ENCODE results near the gene PRKCZ. TPM values are rescaled to one million over a fixed set of nuclear protein-coding genes. Genes with fewer than 3 reads are reported as not detected.
A peak's percentile ranks its signal among the peaks of the same experiment; 100 is the strongest.
"Not testable (repeated sequence)": the region's sequence is repeated elsewhere in the genome, so short reads cannot be mapped to it uniquely, and the experiment has no call there.

Gene PRKCZ
- total and polyA plus RNA-seq, 4 experiments from 2014 or later, result 13.5 to 40.7 (median 23.0) TPM

DNA sequence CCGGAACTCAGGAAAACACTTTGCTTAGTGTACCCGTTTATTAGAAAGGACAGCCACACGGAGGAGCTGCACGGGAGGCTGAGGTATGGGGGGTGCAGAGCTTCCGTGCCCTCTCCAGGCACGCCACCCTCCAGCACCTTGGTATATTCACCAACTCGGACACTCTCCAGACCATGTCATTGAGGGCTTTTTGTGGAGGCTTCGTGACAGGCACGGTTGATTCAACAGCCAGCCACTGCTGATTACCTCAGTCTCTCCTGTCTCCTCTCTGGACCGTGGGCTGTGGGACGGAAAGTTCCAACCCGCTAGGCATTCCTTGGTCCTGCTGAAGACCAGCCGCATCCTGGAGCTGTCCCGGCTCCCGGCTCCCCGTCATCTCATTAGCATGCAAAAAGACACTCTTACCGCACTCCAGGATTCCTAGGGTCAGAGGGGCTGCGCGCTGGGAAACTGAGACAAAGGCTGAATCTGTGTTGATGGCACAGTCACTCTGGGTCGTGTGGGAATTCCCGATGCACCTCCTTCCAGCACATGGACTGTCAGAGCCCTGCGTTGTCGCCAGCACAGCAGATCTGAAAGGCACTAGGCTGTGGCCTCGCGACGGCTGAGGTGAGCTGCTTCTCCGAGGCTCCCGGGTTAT is 65.6 kb downstream of the PRKCZ start:
- ChIA-PET CTCF (ENCODE audit: partially characterized antibody) (interaction anchor here (0.6 to 2.1 kb wide), 4 partner anchors 24 to 86 kb away, joined by 3 to 11 read pairs (median 6); no protein-coding TSS in a partner anchor), POLR2A (ENCODE audit: partially characterized antibody) (interaction anchor here (0.8 kb wide), 1 partner anchor 11 kb away, joined by 3 read pairs; no protein-coding TSS in a partner anchor)
- H3K9me3 Mint-ChIP-seq, result peaks cover 0 to 2% (median 0%) of the 10 kb centered on the region in 8 donors
- H3K4me3 ChIP-seq (ENCODE audit: low read length in 2 of 2), result no peak overlapping the region
- no peaks in the 10 kb centered on the region for H3K9me3 ChIP-seq (ENCODE audit: control insufficient read depth in 1 of 2, low read length in 2 of 2)
- H3K36me3 Mint-ChIP-seq, result peaks cover 0 to 5% of the 10 kb centered on the region in 2 donors
- DNase-seq, result no peak
- no peak overlapping the region for H3K27ac ChIP-seq (ENCODE audit: low read depth, low read length)
- H3K27me3 Mint-ChIP-seq, result no peaks in the 10 kb centered on the region
- peaks cover 5 to 17% (median 9%) of the 10 kb centered on the region in 4 donors for H3K4me1 Mint-ChIP-seq
- H3K36me3 ChIP-seq (ENCODE audit: insufficient read depth, low read length), result no peaks in the 10 kb centered on the region
- peak overlapping the region in 2 of 7 donors; percentile 3 to 38 for H3K27ac Mint-ChIP-seq
- H3K4me3 Mint-ChIP-seq, result peak overlapping the region in 1 of 8 donors; percentile 59
- intact Hi-C loops (cut with micrococcal nuclease), result no loop called here
- H3K4me1 ChIP-seq (ENCODE audit: insufficient read depth, low read length), result no peaks in the 10 kb centered on the region
- H3K27me3 ChIP-seq (ENCODE audit: insufficient read depth, low read length), result no peaks in the 10 kb centered on the region

DNA sequence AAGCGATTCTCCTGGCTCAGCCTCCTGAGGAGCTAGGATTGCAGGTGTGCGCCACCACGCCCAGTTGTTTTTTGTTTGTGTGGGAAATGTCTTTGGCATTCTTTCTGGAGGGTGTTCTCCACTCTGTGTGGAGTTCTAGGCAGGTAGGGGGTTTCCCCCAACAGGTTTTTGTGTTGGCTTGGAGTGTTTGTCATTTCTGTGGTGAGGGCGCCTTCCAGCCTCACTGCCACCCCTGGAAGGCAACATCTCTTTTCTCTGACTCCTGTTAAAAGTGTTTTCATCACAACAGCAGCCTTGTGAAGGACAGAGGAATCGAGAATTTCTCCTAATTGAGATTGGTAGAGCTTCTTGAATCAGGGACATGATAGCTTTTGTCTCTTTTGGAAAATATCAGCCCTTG is 69.7 kb downstream of the PRKCZ start:
- CTCF ChIA-PET (ENCODE audit: partially characterized antibody), result no interaction called here
- Mint-ChIP-seq H3K36me3 (peaks cover 0 to 5% of the 10 kb centered on the region in 2 donors), H3K27me3 (no peaks in the 10 kb centered on the region), H3K9me3 (peaks cover 0 to 2% (median 0%) of the 10 kb centered on the region in 8 donors), H3K4me3 (no peak overlapping the region), H3K4me1 (peaks cover 7 to 25% (median 13%) of the 10 kb centered on the region in 4 donors), H3K27ac (peak overlapping the region in 1 of 7 donors; percentile 77)
- H3K27me3 ChIP-seq (ENCODE audit: insufficient read depth, low read length), result no peaks in the 10 kb centered on the region
- no peaks in the 10 kb centered on the region for H3K9me3 ChIP-seq (ENCODE audit: control insufficient read depth in 1 of 2, low read length in 2 of 2)
- POLR2A ChIA-PET (ENCODE audit: partially characterized antibody), result no interaction called here
- no peak overlapping the region for H3K4me3 ChIP-seq (ENCODE audit: low read length in 2 of 2)
- H3K27ac ChIP-seq (ENCODE audit: low read depth, low read length), result no peak overlapping the region
- no peaks in the 10 kb centered on the region for H3K4me1 ChIP-seq (ENCODE audit: insufficient read depth, low read length)
- intact Hi-C loops (cut with micrococcal nuclease), result no loop called here
- no peak for DNase-seq
- no peaks in the 10 kb centered on the region for H3K36me3 ChIP-seq (ENCODE audit: insufficient read depth, low read length)

DNA sequence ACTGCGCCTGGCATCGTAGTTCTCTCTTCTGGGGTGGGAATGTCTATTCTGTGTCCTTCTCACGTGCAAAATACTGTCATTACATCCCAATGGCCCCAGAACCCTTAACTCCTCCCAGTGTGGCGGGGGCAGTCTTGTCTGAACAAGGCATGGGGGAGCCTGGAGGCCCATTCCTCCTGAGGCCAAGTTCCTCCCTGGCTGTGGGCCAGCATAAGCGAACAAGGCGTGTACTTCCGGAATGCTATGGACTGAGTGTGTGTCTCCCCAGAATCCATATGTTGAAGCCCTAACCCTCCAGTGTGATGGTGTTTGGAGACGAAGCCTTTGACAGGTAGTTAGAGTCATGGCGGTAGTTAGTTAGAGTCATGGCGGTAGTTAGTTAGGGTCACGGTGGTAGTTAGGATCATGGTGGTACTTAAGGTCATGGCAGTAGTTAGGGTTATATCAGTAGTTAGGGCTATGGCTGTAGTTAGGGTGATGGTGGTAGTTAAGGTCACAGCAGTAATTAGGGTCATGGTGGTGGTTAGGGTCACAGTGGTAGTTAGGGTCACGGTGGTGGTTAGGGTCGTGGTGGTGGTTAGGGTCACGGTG is 71.0 kb downstream of the PRKCZ start:
- H3K27me3 ChIP-seq (ENCODE audit: insufficient read depth, low read length), result no peaks in the 10 kb centered on the region
- H3K9me3 ChIP-seq (ENCODE audit: control insufficient read depth in 1 of 2, low read length in 2 of 2), result no peaks in the 10 kb centered on the region
- H3K9me3 Mint-ChIP-seq, result peaks cover 0 to 2% (median 0%) of the 10 kb centered on the region in 8 donors
- intact Hi-C loops (cut with micrococcal nuclease), result no loop called here
- no peaks in the 10 kb centered on the region for H3K27me3 Mint-ChIP-seq
- CTCF ChIA-PET (ENCODE audit: partially characterized antibody), result no interaction called here
- H3K36me3 ChIP-seq (ENCODE audit: insufficient read depth, low read length), result no peaks in the 10 kb centered on the region
- peaks cover 5% of the 10 kb centered on the region for H3K4me1 ChIP-seq (ENCODE audit: insufficient read depth, low read length)
- POLR2A ChIA-PET (ENCODE audit: partially characterized antibody), result no interaction called here
- H3K4me1 Mint-ChIP-seq, result peaks cover 4 to 25% (median 9%) of the 10 kb centered on the region in 4 donors
- H3K4me3 Mint-ChIP-seq, result peak overlapping the region in 1 of 8 donors; percentile 8
- peak overlapping the region in 2 of 7 donors; percentile 66 to 75 for H3K27ac Mint-ChIP-seq
- no peak overlapping the region for H3K4me3 ChIP-seq (ENCODE audit: low read length in 2 of 2)
- H3K27ac ChIP-seq (ENCODE audit: low read depth, low read length), result no peak overlapping the region
- H3K36me3 Mint-ChIP-seq, result peaks cover 0 to 5% of the 10 kb centered on the region in 2 donors
- no peak for DNase-seq

DNA sequence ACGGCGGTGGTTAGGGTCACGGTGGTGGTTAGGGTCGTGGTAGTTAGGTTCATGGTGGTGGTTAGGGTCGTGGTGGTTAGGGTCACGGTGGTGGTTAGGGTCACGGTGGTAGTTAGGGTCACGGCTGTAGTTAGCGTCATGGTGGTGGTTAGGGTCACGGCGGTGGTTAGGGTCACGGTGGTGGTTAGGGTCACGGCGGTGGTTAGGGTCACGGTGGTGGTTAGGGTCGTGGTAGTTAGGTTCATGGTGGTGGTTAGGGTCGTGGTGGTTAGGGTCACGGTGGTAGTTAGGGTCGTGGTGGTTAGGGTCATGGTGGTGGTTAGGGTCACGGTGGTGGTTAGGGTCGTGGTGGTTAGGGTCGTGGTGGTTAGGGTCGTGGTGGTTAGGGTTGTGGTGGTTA is 71.6 kb downstream of the PRKCZ start:
- POLR2A ChIA-PET (ENCODE audit: partially characterized antibody); H3K27me3 Mint-ChIP-seq; DNase-seq; H3K4me3 Mint-ChIP-seq; H3K27me3 ChIP-seq (ENCODE audit: insufficient read depth, low read length); H3K4me3 ChIP-seq (ENCODE audit: low read length in 2 of 2); CTCF ChIA-PET (ENCODE audit: partially characterized antibody); intact Hi-C loops (cut with micrococcal nuclease); H3K9me3 Mint-ChIP-seq; H3K27ac ChIP-seq (ENCODE audit: low read depth, low read length); H3K36me3 ChIP-seq (ENCODE audit: insufficient read depth, low read length); H3K9me3 ChIP-seq (ENCODE audit: control insufficient read depth in 1 of 2, low read length in 2 of 2); H3K36me3 Mint-ChIP-seq: not testable (repeated sequence)
- peaks cover 11% of the 10 kb centered on the region for H3K4me1 ChIP-seq (ENCODE audit: insufficient read depth, low read length)
- Mint-ChIP-seq H3K27ac (peak overlapping the region in 1 of 7 donors; percentile 7), H3K4me1 (peaks cover 5 to 25% (median 11%) of the 10 kb centered on the region in 4 donors)

DNA sequence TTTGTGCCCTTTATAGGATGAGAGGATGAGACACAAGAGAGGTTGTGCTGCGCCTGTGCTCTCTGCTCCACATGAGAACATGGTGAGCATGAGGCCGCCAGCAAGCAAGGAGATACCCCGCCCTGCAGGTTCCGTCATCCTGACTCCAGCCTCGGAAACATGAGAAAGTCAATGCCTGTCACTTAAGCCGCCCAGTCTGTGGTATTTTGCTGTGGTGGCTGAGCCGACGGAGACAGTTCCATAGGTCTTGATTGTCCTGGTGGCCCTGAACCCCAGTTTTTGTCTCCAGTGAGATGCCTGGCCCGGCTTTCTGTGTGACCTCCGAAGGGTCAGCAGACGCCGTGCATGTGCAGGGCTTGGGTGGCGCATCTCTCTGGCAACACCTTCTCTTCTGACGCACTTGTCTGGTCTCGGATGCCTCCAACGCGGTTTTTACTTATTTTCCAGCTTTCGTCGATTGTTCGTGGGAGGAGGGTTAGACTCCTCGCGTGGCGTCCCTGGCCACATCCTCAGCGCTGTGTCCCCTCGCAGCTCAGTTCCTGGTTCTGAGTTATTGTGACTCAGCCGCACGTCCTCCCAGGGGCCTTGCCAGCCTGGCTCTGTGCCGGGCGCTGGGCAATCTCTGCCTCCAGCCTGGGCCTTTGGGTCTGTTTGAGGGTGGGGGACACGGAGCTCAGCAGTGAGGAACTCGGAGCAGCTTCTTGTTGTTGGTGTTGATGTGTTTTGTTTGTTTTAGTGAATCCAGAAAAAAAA is 74.4 kb downstream of the PRKCZ start:
- Histone ChIP-seq H3K9me3 (ENCODE audit: control insufficient read depth in 1 of 2, low read length in 2 of 2) (no peaks in the 10 kb centered on the region), H3K27ac (ENCODE audit: low read depth, low read length) (no peak overlapping the region), H3K4me1 (ENCODE audit: insufficient read depth, low read length) (peaks cover 17% of the 10 kb centered on the region), H3K36me3 (ENCODE audit: insufficient read depth, low read length) (no peaks in the 10 kb centered on the region), H3K27me3 (ENCODE audit: insufficient read depth, low read length) (no peaks in the 10 kb centered on the region), H3K4me3 (ENCODE audit: low read length in 2 of 2) (no peak overlapping the region)
- Mint-ChIP-seq H3K27ac (peak overlapping the region in 2 of 7 donors; percentile 24 to 62), H3K4me1 (peaks cover 8 to 34% (median 13%) of the 10 kb centered on the region in 4 donors), H3K27me3 (no peaks in the 10 kb centered on the region), H3K4me3 (peak overlapping the region in 1 of 8 donors; percentile 25), H3K9me3 (no peaks in the 10 kb centered on the region), H3K36me3 (no peaks in the 10 kb centered on the region)
- no peak for DNase-seq
- ChIA-PET POLR2A (ENCODE audit: partially characterized antibody) (no interaction called here), CTCF (ENCODE audit: partially characterized antibody) (no interaction called here)
- intact Hi-C loops (cut with micrococcal nuclease), result no loop called here

DNA sequence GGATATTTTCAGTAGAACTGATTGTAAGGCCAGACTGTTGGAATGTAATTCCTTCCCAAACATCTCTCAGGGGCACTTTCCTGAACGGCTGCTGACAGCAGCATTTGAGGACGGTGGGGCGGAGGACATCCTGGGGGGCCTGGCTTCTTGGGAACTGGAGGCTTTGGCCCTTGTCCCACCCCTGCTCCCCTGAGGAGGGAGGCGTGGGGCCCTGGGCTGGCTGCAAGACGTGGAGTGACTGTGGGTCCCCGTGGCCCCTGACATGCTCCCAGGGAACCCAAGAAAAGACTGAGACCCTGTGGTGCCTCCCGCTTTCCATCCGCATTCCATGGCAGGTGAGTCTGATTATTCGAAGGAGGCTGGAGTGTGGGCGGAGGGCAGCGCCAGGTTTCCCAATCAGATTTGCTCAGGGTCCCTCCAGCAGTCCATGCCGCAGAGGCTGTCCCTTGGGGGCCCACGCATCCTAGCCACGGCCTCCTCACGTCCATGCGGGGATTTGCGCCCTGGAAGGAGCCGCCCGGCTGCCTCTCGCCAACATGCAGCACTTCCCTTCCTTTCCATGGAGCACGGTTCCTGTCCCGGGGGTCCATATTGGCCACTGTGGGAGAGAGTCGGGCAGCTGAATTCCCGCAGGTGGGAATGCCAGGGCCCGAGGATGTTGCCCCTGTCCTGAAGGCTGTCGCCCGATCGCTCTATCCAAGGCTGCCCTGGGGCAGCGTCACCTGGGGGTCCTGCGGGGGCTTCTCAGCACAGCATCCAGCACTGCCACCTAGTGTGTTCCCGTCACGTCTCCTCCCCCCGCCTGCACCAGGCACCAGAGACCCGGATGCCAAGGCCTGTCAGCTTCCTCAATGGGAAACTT is 75.4 kb downstream of the PRKCZ start:
- H3K4me1 ChIP-seq (ENCODE audit: insufficient read depth, low read length), result peaks cover 17% of the 10 kb centered on the region
- no peak overlapping the region for H3K4me3 Mint-ChIP-seq
- no peaks in the 10 kb centered on the region for H3K9me3 Mint-ChIP-seq
- intact Hi-C loops (cut with micrococcal nuclease), result no loop called here
- no peaks in the 10 kb centered on the region for H3K36me3 Mint-ChIP-seq
- H3K27me3 Mint-ChIP-seq, result no peaks in the 10 kb centered on the region
- H3K4me1 Mint-ChIP-seq, result peaks cover 6 to 34% (median 13%) of the 10 kb centered on the region in 4 donors
- no peaks in the 10 kb centered on the region for H3K36me3 ChIP-seq (ENCODE audit: insufficient read depth, low read length)
- no peak overlapping the region for H3K27ac Mint-ChIP-seq
- no peak overlapping the region for H3K4me3 ChIP-seq (ENCODE audit: low read length in 2 of 2)
- no peaks in the 10 kb centered on the region for H3K27me3 ChIP-seq (ENCODE audit: insufficient read depth, low read length)
- ChIA-PET CTCF (ENCODE audit: partially characterized antibody) (interaction anchor here (0.9 kb wide), 1 partner anchor 14 kb away, joined by 3 read pairs; no protein-coding TSS in a partner anchor), POLR2A (ENCODE audit: partially characterized antibody) (interaction anchor here (1.0 kb wide), 1 partner anchor 9 kb away, joined by 3 read pairs; no protein-coding TSS in a partner anchor)
- H3K27ac ChIP-seq (ENCODE audit: low read depth, low read length), result no peak overlapping the region
- no peak for DNase-seq
- no peaks in the 10 kb centered on the region for H3K9me3 ChIP-seq (ENCODE audit: control insufficient read depth in 1 of 2, low read length in 2 of 2)

Measured in CD4-positive, alpha-beta memory T cell (primary cell).